KMS-11 (cell line): ENCODE data around the gene MATR3.

ENCODE experiments used
- H2AFZ ChIP-seq: fragments of 200-600 bp; sonication (generic); 2 replicates; pipeline ENCODE4 v1.6.1; 2016; ENCODE audit warnings: antibody characterized with exemption, mixed run types, low read depth
- H3K27ac ChIP-seq: fragments of 200-600 bp; sonication (generic); 2 replicates; pipeline ENCODE4 v1.6.1; 2016; ENCODE audit warnings: mild to moderate bottlenecking, mixed run types
- H3K27me3 ChIP-seq: fragments of 200-600 bp; sonication (generic); 2 replicates; pipeline ENCODE4 v1.6.1; 2017; ENCODE audit warnings: mild to moderate bottlenecking, low read depth, mixed run types, moderate library complexity; ENCODE audit not compliant: insufficient read depth
- H3K36me3 ChIP-seq: fragments of 200-600 bp; sonication (generic); 2 replicates; pipeline ENCODE4 v1.6.1; 2017; ENCODE audit warnings: mild to moderate bottlenecking, mixed run types; ENCODE audit not compliant: insufficient read depth
- H3K4me1 ChIP-seq: fragments of 200-600 bp; sonication (generic); 2 replicates; pipeline ENCODE4 v1.6.1; 2016; ENCODE audit warnings: mild to moderate bottlenecking, low read depth, mixed run types; ENCODE audit not compliant: poor library complexity, severe bottlenecking
- H3K4me2 ChIP-seq: fragments of 200-600 bp; sonication (generic); 2 replicates; pipeline ENCODE4 v1.7.0; 2016; ENCODE audit warnings: mild to moderate bottlenecking, mixed run types
- H3K4me3 ChIP-seq: fragments of 200-600 bp; sonication (generic); IDR thresholded peaks from 2 replicates; pipeline ENCODE4 v1.6.1; 2017; ENCODE audit warnings: low read depth, low read length, mixed read lengths; ENCODE audit not compliant: insufficient read depth
- H3K79me2 ChIP-seq: fragments of 200-600 bp; sonication (generic); 2 replicates; pipeline ENCODE4 v1.6.1; 2016; ENCODE audit warnings: low read depth, mixed run types; ENCODE audit not compliant: insufficient read depth
- H3K9ac ChIP-seq: fragments of 200-600 bp; sonication (generic); 2 replicates; pipeline ENCODE4 v1.6.1; 2016; ENCODE audit warnings: mild to moderate bottlenecking, mixed run types
- H4K20me1 ChIP-seq: fragments of 200-600 bp; sonication (generic); 2 replicates; pipeline ENCODE4 v1.6.1; 2016; ENCODE audit warnings: mild to moderate bottlenecking, mixed run types; ENCODE audit not compliant: insufficient read depth
- CTCF ChIP-seq: fragments of 200-600 bp; sonication (generic); conservative IDR thresholded peaks from 2 replicates; pipeline ENCODE4 v1.6.1; 2017; ENCODE audit warnings: low read depth, mild to moderate bottlenecking, antibody characterized with exemption, low read length, moderate library complexity, mixed read lengths

MATR3 gene

GRCh38 chr5:139315056-139315615 lies 21.6 kb downstream of the MATR3 start:
- no peak for TF ChIP-seq CTCF
- no peak overlapping the region for H3K9ac ChIP-seq
- peaks cover 21% of the 10 kb centered on the region; the same call in 1 of the 2 replicates for H3K36me3 ChIP-seq
- no peak overlapping the region for H3K27ac ChIP-seq
- H3K4me2 ChIP-seq, result peak overlapping the region; percentile 8; the same call in 1 of the 2 replicates
- H2AFZ ChIP-seq, result no peak overlapping the region
- H3K4me3 ChIP-seq, result no peak overlapping the region
- H3K27me3 ChIP-seq, result no peaks in the 10 kb centered on the region
- peaks cover 91% of the 10 kb centered on the region for H3K79me2 ChIP-seq
- peaks cover 28% of the 10 kb centered on the region for H3K4me1 ChIP-seq
- H4K20me1 ChIP-seq, result peaks cover 58% of the 10 kb centered on the region

- no peak for TF ChIP-seq CTCF
- no peak overlapping the region for H3K27ac ChIP-seq
- H3K4me2 ChIP-seq, result no peak overlapping the region
- H3K4me1 ChIP-seq, result no peaks in the 10 kb centered on the region
- H3K4me3 ChIP-seq, result no peak overlapping the region
- no peaks in the 10 kb centered on the region for H3K27me3 ChIP-seq
- H3K9ac ChIP-seq, result no peak overlapping the region
- H4K20me1 ChIP-seq, result no peaks in the 10 kb centered on the region
- H3K36me3 ChIP-seq, result 0 out of 2 replicates have a peak, but pooled peaks cover 3% of the 10 kb centered on the region
- H2AFZ ChIP-seq, result no peak overlapping the region
- H3K79me2 ChIP-seq, result no peaks in the 10 kb centered on the region
These were observed 42.3 kb downstream of the MATR3 start for GRCh38 chr5:139335811-139336210.

- TF ChIP-seq CTCF, result no peak
- no peak overlapping the region for H3K4me3 ChIP-seq
- H3K27me3 ChIP-seq, result no peaks in the 10 kb centered on the region
- H4K20me1 ChIP-seq, result no peaks in the 10 kb centered on the region
- H3K79me2 ChIP-seq, result peaks cover 27% of the 10 kb centered on the region
- no peak overlapping the region for H2AFZ ChIP-seq
- H3K9ac ChIP-seq, result no peak overlapping the region
- no peak overlapping the region for H3K27ac ChIP-seq
- H3K4me2 ChIP-seq, result no peak overlapping the region
- H3K36me3 ChIP-seq, result no peaks in the 10 kb centered on the region
- peaks cover 22% of the 10 kb centered on the region for H3K4me1 ChIP-seq
These were observed 46.5 kb downstream of the MATR3 start for GRCh38 chr5:139340051-139340450.

- Histone ChIP-seq H2AFZ (peak overlapping the region; percentile 58), H4K20me1 (no peaks in the 10 kb centered on the region)
- no peak; the same call in 1 of the 2 replicates for TF ChIP-seq CTCF
These were observed 47.7 kb downstream of the MATR3 start for GRCh38 chr5:139341187-139341688.

More at GRCh38 chr5:139341187-139341688, 47.7 kb downstream of the MATR3 start:
- peak overlapping the region; percentile 80 for H3K4me2 ChIP-seq
- H3K79me2 ChIP-seq, result peaks cover 39% of the 10 kb centered on the region
- no peaks in the 10 kb centered on the region for H3K36me3 ChIP-seq
- H3K4me1 ChIP-seq, result peaks cover 22% of the 10 kb centered on the region
- no peaks in the 10 kb centered on the region for H3K27me3 ChIP-seq
- H3K27ac ChIP-seq, result no peak overlapping the region; the same call in 1 of the 2 replicates
- peak overlapping the region; percentile 86; the same call in 1 of the 2 replicates for H3K9ac ChIP-seq
- no peak overlapping the region for H3K4me3 ChIP-seq
